NCI-H1417 treated with DMSO at 0.1 percent for 48 hours (cell line): ENCODE results near the gene XPC.
"Not testable (repeated sequence)": the region's sequence is repeated elsewhere in the genome, so short reads cannot be mapped to it uniquely, and the experiment has no call there.

ENCODE experiments used
- DNase-seq: peaks from one replicate; lab custom pipeline; 2025; lab: John Stamatoyannopoulos, UW

Gene XPC

DNA sequence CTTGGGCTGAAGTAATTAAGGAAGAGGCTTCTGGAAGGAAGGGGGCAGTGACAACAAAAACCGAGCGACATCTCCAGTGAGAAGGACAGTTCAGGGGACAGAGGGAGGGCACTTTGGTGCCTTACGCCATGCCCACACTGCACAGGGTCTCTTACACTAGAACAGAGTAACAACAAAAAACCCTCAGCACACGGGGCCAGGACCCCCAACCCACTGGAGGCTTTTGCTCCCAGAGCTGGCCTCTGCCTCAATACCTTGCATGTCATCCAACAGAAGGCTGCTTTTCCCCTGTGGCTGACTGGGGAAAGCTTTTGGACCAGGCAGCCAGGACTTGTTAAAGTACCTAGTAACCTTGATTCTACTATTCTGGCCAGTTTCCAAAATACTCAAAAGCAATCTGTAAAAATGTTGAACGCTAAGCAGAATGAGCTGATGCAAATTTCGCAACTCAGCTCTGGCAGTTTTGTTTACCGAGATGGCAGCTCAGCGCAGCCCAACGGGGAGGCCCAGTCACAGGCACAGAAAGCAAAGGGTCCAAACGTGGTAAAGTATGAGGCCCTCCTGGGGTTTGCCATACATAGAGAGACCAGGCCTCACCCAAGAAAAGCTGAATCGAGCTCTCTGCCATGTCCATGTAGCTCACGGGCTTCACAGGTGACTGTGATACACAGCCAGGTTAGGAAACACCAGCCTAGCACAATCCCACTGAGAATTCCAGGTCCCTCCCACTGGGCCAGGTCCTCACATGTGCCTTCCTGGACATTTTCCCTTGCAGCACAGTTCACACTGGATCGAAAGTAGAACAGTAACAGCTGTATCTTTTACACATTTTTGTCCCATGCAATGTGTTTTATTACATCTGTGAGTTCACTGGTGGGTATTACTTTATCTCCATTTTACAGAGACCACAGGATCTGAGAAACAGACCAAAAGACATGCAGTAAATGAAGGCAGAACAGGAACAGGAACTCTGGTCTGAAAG is 59.7 kb downstream of the XPC start:
- DNase-seq = no peak

DNA sequence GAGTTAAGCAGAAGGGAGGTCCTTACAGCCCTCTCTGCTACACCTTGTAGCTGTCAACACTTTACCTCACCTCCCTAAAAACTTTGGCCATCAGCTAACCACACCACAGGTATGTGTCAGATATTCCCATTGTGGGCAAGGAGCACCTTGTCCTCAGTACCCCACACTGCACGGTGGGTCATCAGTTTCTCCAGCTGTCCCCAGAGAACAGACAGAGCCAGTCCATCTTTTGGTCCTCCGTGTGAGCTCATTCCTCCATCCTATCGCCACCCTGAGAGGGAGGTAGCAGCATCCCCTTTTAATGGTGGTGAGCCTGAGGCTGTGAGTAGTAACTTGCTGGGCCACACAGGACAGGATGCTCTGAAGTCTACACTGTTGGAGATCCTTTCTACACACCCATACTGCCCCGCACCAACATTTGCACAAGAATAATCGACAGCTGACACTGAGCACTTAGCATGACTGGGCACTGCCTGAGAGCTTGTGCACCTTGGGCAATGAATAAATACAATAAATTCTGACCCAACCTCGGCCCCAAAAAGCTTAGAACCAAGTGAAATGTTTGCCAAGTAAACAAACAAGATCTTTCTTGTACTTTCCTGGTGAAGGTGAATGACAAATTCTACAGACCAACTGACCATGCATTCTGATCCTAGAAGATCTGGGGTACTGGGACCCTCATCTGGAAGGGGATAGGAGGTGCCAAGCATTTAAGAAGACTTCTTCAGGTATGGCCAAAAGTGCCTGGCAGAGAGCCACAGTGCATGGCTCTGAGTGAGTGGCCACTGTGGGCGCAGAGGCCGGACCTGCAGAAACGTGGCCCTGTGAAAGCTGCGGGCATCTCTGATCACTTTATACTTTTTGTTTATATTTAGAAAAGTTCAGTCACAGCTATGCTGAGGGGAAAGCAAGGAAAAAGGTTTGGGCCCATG is 60.7 kb downstream of the XPC start:
- no peak for DNase-seq

DNA sequence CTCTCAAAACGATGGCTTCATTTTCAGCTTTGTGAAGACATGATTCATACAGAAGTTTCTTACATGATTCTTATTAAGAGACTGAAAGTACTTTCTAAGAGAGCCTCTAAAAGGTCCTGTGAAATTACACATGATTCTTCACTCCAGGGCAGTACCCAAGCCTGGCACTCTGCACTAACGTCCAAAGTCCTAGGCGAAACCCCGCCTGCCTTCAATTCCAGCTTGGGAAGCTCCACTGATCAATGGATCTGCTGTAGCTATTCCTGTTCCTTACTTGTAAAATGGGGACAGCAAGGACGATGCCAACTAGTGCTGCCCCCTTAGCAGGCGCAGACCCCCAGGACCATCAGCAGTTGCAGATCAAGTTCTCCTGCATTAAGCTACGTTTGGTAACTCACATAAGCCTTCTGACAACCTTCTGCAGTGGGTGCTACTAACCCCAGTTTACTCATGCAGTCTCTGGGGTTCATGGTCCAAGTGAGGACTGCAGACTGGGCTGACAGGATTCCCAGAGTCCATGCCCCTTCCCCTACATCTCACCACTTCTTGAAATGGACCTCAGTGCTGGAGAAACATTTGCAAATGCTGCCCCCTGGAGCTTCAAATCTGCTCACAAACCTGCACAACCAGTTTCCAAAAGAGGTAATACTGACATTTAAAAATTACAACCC is 64.3 kb downstream of the XPC start:
- no peak for DNase-seq

DNA sequence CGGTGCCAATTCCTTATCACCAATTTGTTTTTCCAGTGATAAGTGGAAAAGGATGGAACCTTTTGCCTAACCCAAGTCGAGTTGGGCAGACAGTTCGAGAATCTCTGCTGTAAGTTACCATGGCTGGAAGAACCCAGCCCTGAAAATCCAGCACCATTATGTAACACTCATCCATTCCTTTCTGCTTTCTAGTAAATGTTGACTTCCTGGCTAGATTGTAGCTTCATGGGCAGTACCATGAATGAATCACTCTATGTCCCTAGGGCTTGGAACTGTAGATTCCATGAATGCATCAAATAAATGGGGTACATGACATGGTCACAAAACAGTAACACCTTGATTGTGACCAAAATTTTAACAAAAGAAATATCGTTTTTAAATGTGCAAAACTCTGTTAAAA is 67.7 kb downstream of the XPC start:
- DNase-seq = no peak

DNA sequence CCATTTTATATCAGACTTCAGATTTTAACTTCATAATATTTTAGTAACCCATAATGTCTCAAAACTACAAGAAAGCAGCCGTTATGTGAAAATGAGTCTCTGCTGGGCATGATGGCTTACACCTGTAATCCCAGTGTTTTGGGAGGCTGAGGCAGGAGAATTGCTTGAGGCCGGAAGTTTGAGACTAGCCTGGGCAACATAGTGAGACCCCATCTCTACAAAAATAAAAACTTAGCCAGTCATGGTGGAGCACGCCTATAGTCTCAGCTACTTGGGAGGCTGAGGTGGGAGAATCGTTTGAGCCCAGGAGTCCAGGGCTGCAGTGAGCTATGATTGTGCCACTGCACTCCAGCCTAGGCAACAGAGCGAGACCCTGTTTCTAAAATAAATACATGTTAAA is 68.6 kb downstream of the XPC start:
- not testable (repeated sequence) for DNase-seq

DNA sequence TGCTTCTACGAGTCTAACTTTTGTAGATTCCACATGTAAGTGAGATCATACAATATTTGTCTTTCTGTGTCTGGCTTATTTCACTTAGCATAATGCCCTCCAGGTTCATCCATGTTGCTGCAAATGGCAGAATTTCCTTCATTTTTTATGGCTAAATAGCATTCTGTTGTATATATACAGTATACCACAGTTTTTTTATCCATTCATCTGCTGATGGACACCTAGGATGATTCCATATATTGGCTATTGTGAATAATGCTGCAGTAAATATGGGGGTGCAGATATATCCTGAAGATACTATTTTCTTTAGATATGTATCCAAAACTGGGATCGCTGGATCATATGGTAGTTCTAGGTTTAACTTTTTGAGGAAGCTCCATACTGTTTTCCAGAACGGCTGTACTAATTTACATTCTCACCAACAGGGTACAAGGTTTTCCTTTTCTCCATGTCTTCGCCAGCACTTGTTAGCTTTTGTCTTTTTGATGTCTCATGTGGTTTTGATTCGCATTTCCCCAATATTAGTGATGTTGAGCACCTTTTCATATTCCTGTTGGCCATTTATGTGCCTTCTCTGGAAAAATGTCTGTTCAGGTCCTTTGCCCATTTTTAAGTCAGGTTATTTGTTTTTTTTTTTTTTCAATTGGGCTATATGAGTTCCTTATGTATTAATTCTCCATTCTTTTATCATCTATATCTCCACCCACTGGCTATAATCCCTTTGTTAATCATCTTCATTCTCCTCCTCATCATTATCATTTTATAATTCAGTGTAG is 80.6 kb downstream of the XPC start:
- DNase-seq = no peak

DNA sequence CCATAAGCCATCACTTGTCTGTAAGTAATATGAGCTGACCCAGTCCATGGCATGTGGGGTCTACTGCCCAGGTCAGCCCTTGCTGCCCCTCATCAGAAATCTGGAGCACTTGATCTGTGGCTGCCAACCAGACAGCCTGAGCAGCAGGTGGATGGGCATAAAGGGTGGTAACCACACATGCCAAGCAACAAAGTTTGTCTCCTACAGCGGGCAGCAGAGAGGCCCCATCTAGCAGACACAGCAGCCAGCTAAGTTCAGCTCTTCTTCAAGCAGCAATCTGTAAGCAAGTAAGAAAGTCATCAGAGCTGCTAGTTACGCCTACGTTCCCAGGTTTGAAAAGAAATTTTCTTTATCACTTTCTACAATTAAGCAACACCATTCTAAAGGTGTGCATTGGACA is 81.7 kb downstream of the XPC start:
- DNase-seq = no peak
